Upper lobe of right lung (tissue), 1 donor: ENCODE measurements around the gene ENTREP1. TPM values are rescaled to one million over a fixed set of nuclear protein-coding genes. Genes with fewer than 3 reads are reported as not detected.
"Not testable (repeated sequence)": the region's sequence is repeated elsewhere in the genome, so short reads cannot be mapped to it uniquely, and the experiment has no call there.

Source experiments
- ATAC-seq: fragments of 200-7000 bp; cut with Tn5 transposase; one replicate; pipeline ENCODE4 v1.9.1; 2020; ENCODE audit warnings: mild to moderate bottlenecking, moderate library complexity
- DNase-seq: peaks from one replicate; pipeline ENCODE4 v3.0.0-alpha.2; 2020
- H3K27ac ChIP-seq: fragments of 200-600 bp; one replicate; pipeline ENCODE4 v1.8.0; 2022
- H3K27me3 ChIP-seq: fragments of 200-600 bp; one replicate; pipeline ENCODE4 v1.8.0; 2022; ENCODE audit warnings: mild to moderate bottlenecking
- H3K36me3 ChIP-seq: fragments of 200-600 bp; one replicate; pipeline ENCODE4 v1.8.0; 2022
- H3K4me1 ChIP-seq: fragments of 200-600 bp; one replicate; pipeline ENCODE4 v1.8.0; 2022
- H3K4me3 ChIP-seq: fragments of 200-600 bp; one replicate; pipeline ENCODE4 v1.8.0; 2022; ENCODE audit warnings: mild to moderate bottlenecking
- H3K9me3 ChIP-seq: fragments of 200-600 bp; one replicate; pipeline ENCODE4 v1.8.0; 2022
- CTCF ChIP-seq: fragments of 200-600 bp; IDR thresholded peaks from one replicate; pipeline ENCODE4 v1.8.0; 2022; ENCODE audit warnings: antibody characterized with exemption
- intact Hi-C: fragments of 100-400 bp; cut with DNase I; formaldehyde crosslinking; loops from one replicate; pipeline ENCODE4 v1.11.0; 2022
- total RNA-seq: library from RNA; stranded (reverse); fragmentation: NEBNext Ultra II Directional; extraction: Animal tissue kit (Norgen Biotek cat#: 25700); gene quantifications from one replicate; pipeline ENCODE4 v1.2.1, GENCODE V29; 2021
- donor health status: DM: no; HTN: yes; CAD: no; lungs with severe emphysema.

ENTREP1 gene
- total RNA-seq, 1 donor from 2014 or later = 34.9 TPM

GRCh38 chr9:69400470-69400869 lies 75.5 kb downstream of the ENTREP1 start:
- Histone ChIP-seq H3K4me3 (no peak overlapping the region), H3K9me3 (no peaks in the 10 kb centered on the region), H3K27ac (no peak overlapping the region), H3K36me3 (no peaks in the 10 kb centered on the region), H3K27me3 (no peaks in the 10 kb centered on the region), H3K4me1 (no peaks in the 10 kb centered on the region)
- DNase-seq = no peak
- intact Hi-C loops = no loop called here
- ATAC-seq = no peak
- no peak for TF ChIP-seq CTCF

GRCh38 chr9:69409936-69410335 lies 84.9 kb downstream of the ENTREP1 start:
- H3K27me3 ChIP-seq, H3K9me3 ChIP-seq, H3K27ac ChIP-seq, DNase-seq, H3K4me1 ChIP-seq, H3K36me3 ChIP-seq, intact Hi-C loops, ATAC-seq, H3K4me3 ChIP-seq: not testable (repeated sequence)

- DNase-seq = no peak
- H3K4me1 ChIP-seq = no peaks in the 10 kb centered on the region
- H3K27ac ChIP-seq = no peak overlapping the region
- H3K4me3 ChIP-seq = no peak overlapping the region
- no peak for TF ChIP-seq CTCF
- no peaks in the 10 kb centered on the region for H3K27me3 ChIP-seq
- intact Hi-C loops = no loop called here
- no peak for ATAC-seq
- no peaks in the 10 kb centered on the region for H3K9me3 ChIP-seq
- H3K36me3 ChIP-seq = no peaks in the 10 kb centered on the region
Measured at GRCh38 chr9:69411246-69411645, 86.2 kb downstream of the ENTREP1 start.

- no peaks in the 10 kb centered on the region for H3K9me3 ChIP-seq
- ATAC-seq (peak; percentile 17), DNase-seq (no peak)
- no peak overlapping the region for H3K27ac ChIP-seq
- no peak overlapping the region for H3K4me3 ChIP-seq
- H3K36me3 ChIP-seq = no peaks in the 10 kb centered on the region
- no peaks in the 10 kb centered on the region for H3K27me3 ChIP-seq
- H3K4me1 ChIP-seq = no peaks in the 10 kb centered on the region
- no peak for TF ChIP-seq CTCF
- intact Hi-C loops = no loop called here
Measured at GRCh38 chr9:69411931-69412740, 87.1 kb downstream of the ENTREP1 start.

- no peak overlapping the region for H3K27ac ChIP-seq
- DNase-seq = peak; percentile 80
- intact Hi-C loops = no loop called here
Measured at GRCh38 chr9:69412741-69413150, 87.7 kb downstream of the ENTREP1 start.

More at GRCh38 chr9:69412741-69413150, 87.7 kb downstream of the ENTREP1 start:
- Histone ChIP-seq H3K27me3 (no peaks in the 10 kb centered on the region), H3K4me3 (no peak overlapping the region), H3K4me1 (no peaks in the 10 kb centered on the region), H3K9me3 (no peaks in the 10 kb centered on the region), H3K36me3 (no peaks in the 10 kb centered on the region)
- TF ChIP-seq CTCF = peak; percentile 56
- peak; percentile 96 for ATAC-seq
